ENCODE results near the gene CCDC27. TPM values are rescaled to one million over a fixed set of nuclear protein-coding genes. Genes with fewer than 3 reads are reported as not detected.

The CCDC27 gene
- total RNA-seq, 1 experiment from 2014 or later, result not detected

DNA sequence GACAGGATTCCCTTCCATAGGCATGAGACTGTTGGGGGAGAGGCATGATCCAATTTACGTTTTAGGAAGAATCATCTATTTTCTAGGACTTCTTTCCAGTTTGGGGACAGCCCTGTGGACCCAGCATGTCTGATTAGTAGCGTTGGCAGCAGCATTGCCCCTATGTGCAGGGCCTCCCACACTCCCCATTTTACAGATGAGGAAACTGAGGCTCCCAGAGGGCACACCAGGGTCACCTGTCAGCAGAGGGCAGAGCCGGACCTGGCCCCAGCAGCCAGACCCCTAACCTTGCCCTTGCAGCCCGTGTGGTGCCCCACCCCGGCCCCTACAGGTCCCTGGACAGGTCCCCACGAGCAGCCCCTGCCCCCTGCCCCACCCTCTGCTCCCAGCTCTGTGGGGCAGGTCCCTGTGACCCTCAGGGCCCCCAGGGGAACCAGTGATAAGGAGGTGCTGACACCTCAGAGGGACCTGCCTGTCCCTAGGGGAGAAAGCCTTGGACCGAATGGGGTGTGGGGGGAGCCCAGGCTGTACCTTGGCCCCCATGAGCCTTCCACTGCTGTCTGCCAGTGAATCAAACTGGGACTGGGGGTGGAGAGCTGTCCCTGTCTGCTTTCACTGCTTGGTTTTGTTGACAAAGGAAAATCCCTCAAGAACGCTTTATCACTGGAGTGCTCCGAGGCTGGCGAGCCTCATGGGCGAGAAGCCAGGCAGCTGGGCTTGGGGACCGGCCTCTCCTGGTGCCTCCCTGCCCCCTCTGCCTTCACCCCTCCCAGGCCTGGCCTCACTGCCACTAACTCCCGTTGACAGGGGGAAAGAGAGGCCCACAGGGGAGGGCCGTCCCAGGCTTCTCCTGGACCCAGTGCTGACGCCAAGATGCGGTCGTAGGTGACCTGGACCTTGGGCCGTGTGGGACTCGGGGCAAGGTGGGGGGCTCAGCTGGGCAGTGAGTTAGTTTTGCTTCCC is 39.4 kb upstream of the CCDC27 start:
- Histone ChIP-seq H3K4me2 (no peak overlapping the region), H3K27ac (no peak overlapping the region), H3K4me1 (replicated peaks; ENCODE audit: insufficient read depth) (peaks cover 20% of the 10 kb centered on the region), H3K27me3 (ENCODE audit: insufficient read depth, low read depth) (peaks cover 56% of the 10 kb centered on the region), H3K4me3 (no peak overlapping the region), H3K9me2 (ENCODE audit: insufficient read depth) (no peaks in the 10 kb centered on the region), H3F3A (ENCODE audit: insufficient read depth, low read depth) (no peaks in the 10 kb centered on the region; the same call in 1 of the 2 replicates), H3K9me3 (ENCODE audit: insufficient read depth, low read depth) (no peaks in the 10 kb centered on the region), H2AFZ (no peak overlapping the region), H3K79me2 (ENCODE audit: low read depth) (no peaks in the 10 kb centered on the region), H3K36me3 (ENCODE audit: low read depth) (no peaks in the 10 kb centered on the region), H4K20me1 (ENCODE audit: insufficient read depth) (peaks cover 10% of the 10 kb centered on the region; the same call in 1 of the 2 replicates)
- CTCF ChIA-PET, result no interaction called here
- BruUV-seq (replicated peaks), result no TSS peak
- no peak for TF ChIP-seq EZH2 (IDR thresholded peaks at IDR 0.05; ENCODE audit: low read depth)
- TF ChIP-seq, protein P1, sequence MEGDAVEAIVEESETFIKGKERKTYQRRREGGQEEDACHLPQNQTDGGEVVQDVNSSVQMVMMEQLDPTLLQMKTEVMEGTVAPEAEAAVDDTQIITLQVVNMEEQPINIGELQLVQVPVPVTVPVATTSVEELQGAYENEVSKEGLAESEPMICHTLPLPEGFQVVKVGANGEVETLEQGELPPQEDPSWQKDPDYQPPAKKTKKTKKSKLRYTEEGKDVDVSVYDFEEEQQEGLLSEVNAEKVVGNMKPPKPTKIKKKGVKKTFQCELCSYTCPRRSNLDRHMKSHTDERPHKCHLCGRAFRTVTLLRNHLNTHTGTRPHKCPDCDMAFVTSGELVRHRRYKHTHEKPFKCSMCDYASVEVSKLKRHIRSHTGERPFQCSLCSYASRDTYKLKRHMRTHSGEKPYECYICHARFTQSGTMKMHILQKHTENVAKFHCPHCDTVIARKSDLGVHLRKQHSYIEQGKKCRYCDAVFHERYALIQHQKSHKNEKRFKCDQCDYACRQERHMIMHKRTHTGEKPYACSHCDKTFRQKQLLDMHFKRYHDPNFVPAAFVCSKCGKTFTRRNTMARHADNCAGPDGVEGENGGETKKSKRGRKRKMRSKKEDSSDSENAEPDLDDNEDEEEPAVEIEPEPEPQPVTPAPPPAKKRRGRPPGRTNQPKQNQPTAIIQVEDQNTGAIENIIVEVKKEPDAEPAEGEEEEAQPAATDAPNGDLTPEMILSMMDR (conservative IDR thresholded peaks at IDR 0.05), result no peak
- no peak for DNase-seq
- intact Hi-C loops (cut with micrococcal nuclease; ENCODE audit: unreplicated experiment), result no loop called here
- POLR2A ChIA-PET (ENCODE audit: unreplicated experiment), result no interaction called here

DNA sequence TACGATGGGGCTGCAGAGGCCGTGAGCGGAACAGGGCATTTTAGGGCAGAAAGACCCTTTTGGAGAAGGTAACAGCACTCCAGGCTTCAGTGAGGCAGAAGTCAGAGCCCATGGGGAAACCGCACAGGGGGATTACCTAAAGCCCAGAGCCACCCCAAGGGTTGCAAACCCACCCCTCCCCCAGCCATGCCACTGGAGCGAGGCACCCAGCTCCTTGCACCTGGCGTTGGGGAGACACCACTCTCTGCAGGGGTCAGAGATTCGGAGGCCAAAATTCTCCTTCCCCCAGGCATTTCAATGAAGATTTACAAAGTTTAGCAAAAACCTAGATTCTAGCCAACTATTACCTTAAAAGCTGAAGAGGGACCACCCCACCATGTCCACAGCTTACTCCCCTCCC is 38.4 kb upstream of the CCDC27 start:
- no peak for DNase-seq
- peaks cover 11% of the 10 kb centered on the region for H3K4me1 ChIP-seq (replicated peaks; ENCODE audit: insufficient read depth)
- no peaks in the 10 kb centered on the region; the same call in 1 of the 2 replicates for H3F3A ChIP-seq (ENCODE audit: insufficient read depth, low read depth)
- no peak overlapping the region for H3K4me3 ChIP-seq
- H3K9me3 ChIP-seq (ENCODE audit: insufficient read depth, low read depth), result no peaks in the 10 kb centered on the region
- TF ChIP-seq EZH2 (IDR thresholded peaks at IDR 0.05; ENCODE audit: low read depth), result no peak
- TF ChIP-seq, protein P1 (conservative IDR thresholded peaks at IDR 0.05), result no peak
- no peak overlapping the region for H3K4me2 ChIP-seq
- ChIA-PET POLR2A (ENCODE audit: unreplicated experiment) (no interaction called here), CTCF (interaction anchor here (0.6 kb wide), 1 partner anchor 765 kb away, joined by 3 read pairs; no protein-coding TSS in a partner anchor)
- 0 out of 2 replicates have a peak, but pooled peaks cover 3% of the 10 kb centered on the region for H4K20me1 ChIP-seq (ENCODE audit: insufficient read depth)
- BruUV-seq (replicated peaks), result no TSS peak
- no peak overlapping the region for H2AFZ ChIP-seq
- no peaks in the 10 kb centered on the region for H3K36me3 ChIP-seq (ENCODE audit: low read depth)
- peaks cover 60% of the 10 kb centered on the region for H3K27me3 ChIP-seq (ENCODE audit: insufficient read depth, low read depth)
- no peaks in the 10 kb centered on the region for H3K79me2 ChIP-seq (ENCODE audit: low read depth)
- no peaks in the 10 kb centered on the region for H3K9me2 ChIP-seq (ENCODE audit: insufficient read depth)
- H3K27ac ChIP-seq, result no peak overlapping the region
- intact Hi-C loops (cut with micrococcal nuclease; ENCODE audit: unreplicated experiment), result no loop called here

DNA sequence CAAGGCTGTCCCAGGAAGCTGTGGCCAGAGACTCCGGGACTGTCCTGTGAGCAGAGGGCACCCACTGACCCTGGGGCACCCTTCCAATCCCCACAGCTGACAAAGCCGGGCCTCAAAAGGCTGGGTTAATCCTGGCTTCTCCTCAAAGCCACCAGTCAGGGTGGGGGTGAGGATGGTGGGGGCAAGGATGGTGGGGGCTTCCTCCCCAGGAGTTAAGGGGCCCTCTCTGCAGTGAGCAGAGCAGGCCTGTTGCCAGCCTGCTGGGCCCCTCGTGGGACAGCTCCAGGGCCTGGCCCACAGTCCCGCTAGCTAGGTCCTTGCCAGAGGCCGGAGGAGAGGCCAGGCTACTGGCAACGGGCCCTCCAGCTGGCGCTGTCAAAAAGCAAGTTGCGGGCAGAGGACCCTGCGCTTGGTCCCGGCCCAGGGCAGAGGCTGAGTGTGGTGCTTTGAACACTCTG is 37.9 kb upstream of the CCDC27 start:
- no TSS peak for BruUV-seq (replicated peaks)
- DNase-seq, result no peak
- ChIA-PET POLR2A (ENCODE audit: unreplicated experiment) (interaction anchor here (0.5 kb wide), 1 partner anchor 10 kb away, joined by 3 read pairs; no protein-coding TSS in a partner anchor), CTCF (interaction anchor here (0.6 kb wide), 1 partner anchor 766 kb away, joined by 3 read pairs; no protein-coding TSS in a partner anchor)
- H3K27me3 ChIP-seq (ENCODE audit: insufficient read depth, low read depth), result peaks cover 62% of the 10 kb centered on the region
- H3F3A ChIP-seq (ENCODE audit: insufficient read depth, low read depth), result no peaks in the 10 kb centered on the region; the same call in 1 of the 2 replicates
- no peaks in the 10 kb centered on the region for H3K36me3 ChIP-seq (ENCODE audit: low read depth)
- H3K9me2 ChIP-seq (ENCODE audit: insufficient read depth), result no peaks in the 10 kb centered on the region
- H3K4me2 ChIP-seq, result no peak overlapping the region
- TF ChIP-seq EZH2 (IDR thresholded peaks at IDR 0.05; ENCODE audit: low read depth), result no peak
- TF ChIP-seq, protein P1 (conservative IDR thresholded peaks at IDR 0.05), result no peak
- no peak overlapping the region for H3K27ac ChIP-seq
- intact Hi-C loops (cut with micrococcal nuclease; ENCODE audit: unreplicated experiment), result no loop called here
- no peak overlapping the region for H3K4me3 ChIP-seq
- no peaks in the 10 kb centered on the region for H3K9me3 ChIP-seq (ENCODE audit: insufficient read depth, low read depth)
- 0 out of 2 replicates have a peak, but pooled peaks cover 3% of the 10 kb centered on the region for H4K20me1 ChIP-seq (ENCODE audit: insufficient read depth)
- no peak overlapping the region for H2AFZ ChIP-seq
- peaks cover 6% of the 10 kb centered on the region for H3K4me1 ChIP-seq (replicated peaks; ENCODE audit: insufficient read depth)
- H3K79me2 ChIP-seq (ENCODE audit: low read depth), result no peaks in the 10 kb centered on the region

Data from PC-9 (cell line).